K562 (cell line): ENCODE data around the gene RPL18A. TPM values are rescaled to one million over a fixed set of nuclear protein-coding genes. Genes with fewer than 3 reads are reported as not detected.
A peak's percentile ranks its signal among the peaks of the same experiment; 100 is the strongest.

Experiments
- BHLHE40 ChIP-seq: IDR thresholded peaks from 2 replicates; pipeline ENCODE4 v1.6.1; 2011; ENCODE audit warnings: low read length, improper control_type of control experiment
- CHCHD3 ChIP-seq: fragments of 250-450 bp; sonication (Bioruptor Pico); IDR thresholded peaks from 2 replicates; pipeline ENCODE4 v2.1.2; 2022; ENCODE audit warnings: mild to moderate bottlenecking
- CHD2 ChIP-seq: IDR thresholded peaks from 2 replicates; pipeline ENCODE4 v1.6.1; 2011; ENCODE audit warnings: low read depth, low read length
- E2F3 ChIP-seq: fragments of 250-450 bp; sonication (Bioruptor Pico); IDR thresholded peaks from 2 replicates; pipeline ENCODE4 v1.4.0; 2020; ENCODE audit warnings: mild to moderate bottlenecking
- ERF ChIP-seq: fragments of 450-650 bp; formaldehyde crosslinking; IDR thresholded peaks from 2 replicates; pipeline ENCODE4 v1.4.0; 2020; ENCODE audit warnings: mild to moderate bottlenecking, mixed read lengths
- ETV5 ChIP-seq: sonication (generic); formaldehyde crosslinking; IDR thresholded peaks from 2 replicates; pipeline ENCODE4 v1.4.0; 2020; ENCODE audit warnings: low read depth, mild to moderate bottlenecking, missing genetic modification reagents
- FOXJ3 ChIP-seq: sonication (generic); formaldehyde crosslinking; IDR thresholded peaks from 2 replicates; pipeline ENCODE4 v1.4.0; 2020; ENCODE audit warnings: mild to moderate bottlenecking, missing genetic modification reagents
- HNRNPLL ChIP-seq: fragments of 200-400 bp; formaldehyde crosslinking; IDR thresholded peaks from 2 replicates; pipeline ENCODE4 v1.6.1; 2017; ENCODE audit warnings: low read length, low read depth, mild to moderate bottlenecking; ENCODE audit not compliant: poor library complexity, severe bottlenecking
- L3MBTL2 ChIP-seq: fragments of 450-650 bp; IDR thresholded peaks from 2 replicates; pipeline ENCODE4 v1.6.1; 2016; ENCODE audit warnings: mild to moderate bottlenecking, moderate library complexity
- PCBP1 ChIP-seq: fragments of 200-400 bp; formaldehyde crosslinking; IDR thresholded peaks from 2 replicates; pipeline ENCODE4 v1.6.1; 2018; ENCODE audit warnings: mild to moderate bottlenecking, low read depth, low read length; ENCODE audit not compliant: poor library complexity, severe bottlenecking
- PHB ChIP-seq: fragments of 250-450 bp; sonication (Bioruptor Pico); IDR thresholded peaks from 2 replicates; pipeline ENCODE4 v1.5.0; 2021
- POLR2AphosphoS2 ChIP-seq: IDR thresholded peaks from 2 replicates; pipeline ENCODE4 v1.6.1; 2012; ENCODE audit warnings: low read length, improper control_type of control experiment
- PURB ChIP-seq: sonication (generic); formaldehyde crosslinking; IDR thresholded peaks from 2 replicates; pipeline ENCODE4 v1.9.0; 2021; ENCODE audit warnings: low read depth, mild to moderate bottlenecking, missing genetic modification reagents
- RBM17 ChIP-seq: fragments of 200-400 bp; formaldehyde crosslinking; IDR thresholded peaks from 2 replicates; pipeline ENCODE4 v1.6.1; 2017; ENCODE audit warnings: low read depth, mild to moderate bottlenecking, low read length, borderline replicate concordance
- SMAD1 ChIP-seq: fragments of 150-350 bp; IDR thresholded peaks from 2 replicates; pipeline ENCODE4 v1.6.1; 2014; ENCODE audit warnings: low read length, low read depth; ENCODE audit not compliant: partially characterized antibody
- SREBF1 ChIP-seq: fragments of 150-350 bp; IDR thresholded peaks from 2 replicates; pipeline ENCODE4 v1.6.1; 2014; ENCODE audit warnings: antibody characterized with exemption, low read depth, low read length, borderline replicate concordance
- SREBF2 ChIP-seq: sonication (generic); formaldehyde crosslinking; IDR thresholded peaks from 2 replicates; pipeline ENCODE4 v1.4.0; 2020; ENCODE audit warnings: mild to moderate bottlenecking, missing genetic modification reagents
- TAF7 ChIP-seq: fragments of 450-650 bp; IDR thresholded peaks from 2 replicates; pipeline ENCODE4 v1.6.1; 2016; ENCODE audit warnings: missing genetic modification characterization, missing compliant biosample characterization
- ZNF551 ChIP-seq: fragments of 250-450 bp; sonication (Bioruptor Pico); IDR thresholded peaks from 2 replicates; pipeline ENCODE4 v1.5.0; 2021; ENCODE audit warnings: mild to moderate bottlenecking, moderate library complexity
- ZNF584 ChIP-seq: fragments of 200-800 bp; sonication (Bioruptor generic); IDR thresholded peaks from 2 replicates; pipeline ENCODE4 v1.6.1; 2016; ENCODE audit warnings: low read depth, mild to moderate bottlenecking, missing genetic modification characterization, missing compliant biosample characterization
- polyA plus RNA-seq, 8 experiments: library from polyadenylated mRNA; depleted of rRNA in 4 of 8; stranded (reverse) in 5 of 8; unstranded in 3 of 8; fragments of >200 nt; fragmentation: Nextera tagmentation in 2 of 8; fragmentation: Illumina TruSeq in 1 of 8; extraction: Ambion mirVana in 2 of 8; extraction: Trizol in 1 of 8; gene quantifications; 2 replicates each; pipeline versions ENCODE4 v1.2.1 to v1.2.3, GENCODE V29; 2011 to 2014; ENCODE audit warnings: inconsistent platforms in 1 of 8, missing spikeins in 1 of 8
- total RNA-seq, 7 experiments: library from RNA; depleted of rRNA in 6 of 7; stranded (reverse); fragments of >200 nt in 6 of 7; fragmentation: Illumina TruSeq in 2 of 7; extraction: Trizol in 2 of 7; gene quantifications; 2 replicates each; pipeline versions ENCODE4 v1.2.1 to v1.2.3, GENCODE V29; 2011 to 2021; ENCODE audit warnings: low replicate concordance in 1 of 7
- TF ChIP-seq, protein P1 (sequence below): fragments of 450-650 bp; IDR thresholded peaks from 2 replicates; pipeline ENCODE4 v1.6.1; 2016; ENCODE audit warnings: borderline replicate concordance
- TF ChIP-seq, protein P2 (sequence below): sonication (generic); formaldehyde crosslinking; IDR thresholded peaks from 2 replicates; pipeline ENCODE4 v1.8.1; 2023; ENCODE audit warnings: mild to moderate bottlenecking, missing genetic modification reagents
- TF ChIP-seq, protein P3 (sequence below): sonication (generic); formaldehyde crosslinking; IDR thresholded peaks from 2 replicates; pipeline ENCODE4 v1.8.1; 2023; ENCODE audit warnings: mild to moderate bottlenecking, missing genetic modification reagents

Gene RPL18A
- total and polyA plus RNA-seq, 9 of the 15 experiments (the other 6 are each of a cell fraction or from before 2014, with no cell fraction given): 626 to 2,882 (median 1,895) TPM

DNA sequence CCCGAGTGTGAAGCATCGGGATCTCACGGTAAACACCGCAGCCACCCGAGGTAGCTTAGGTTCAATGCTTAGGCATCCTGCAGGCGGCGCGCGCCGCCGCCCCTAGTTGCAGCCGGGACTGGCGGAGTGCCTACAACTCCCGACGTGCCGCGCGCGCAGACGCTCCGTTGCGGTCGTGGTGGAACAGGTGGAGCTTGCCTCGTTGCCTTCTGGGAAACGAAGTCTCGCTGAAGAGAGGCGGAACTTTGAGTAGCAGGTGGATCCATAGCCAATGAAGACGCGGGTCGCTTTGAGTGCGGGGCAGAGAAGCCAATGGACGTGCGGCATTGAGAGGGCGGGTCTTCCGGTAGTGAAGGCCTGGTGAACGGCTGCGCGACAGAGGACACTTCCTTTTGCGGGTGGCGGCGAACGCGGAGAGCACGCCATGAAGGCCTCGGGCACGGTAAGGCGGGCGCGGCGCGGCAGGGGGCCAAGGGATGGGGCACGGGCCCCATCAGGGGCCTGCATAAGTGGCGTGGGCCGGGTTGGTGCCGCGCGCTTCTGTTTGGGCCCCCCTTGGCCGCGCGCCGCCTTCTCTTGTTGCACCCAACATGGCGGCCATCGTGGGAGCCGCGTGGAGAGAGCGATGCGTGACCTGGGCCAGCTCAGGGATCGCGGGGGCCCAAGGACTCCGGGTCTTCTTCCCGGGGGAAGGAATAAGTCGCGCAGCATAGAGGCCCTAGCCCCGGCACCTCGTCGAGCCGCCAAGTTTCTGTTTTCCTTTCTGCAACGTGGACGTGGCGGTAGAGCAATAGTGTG lies at the start of gene RPL18A (continued):
- TF ChIP-seq, protein P1, sequence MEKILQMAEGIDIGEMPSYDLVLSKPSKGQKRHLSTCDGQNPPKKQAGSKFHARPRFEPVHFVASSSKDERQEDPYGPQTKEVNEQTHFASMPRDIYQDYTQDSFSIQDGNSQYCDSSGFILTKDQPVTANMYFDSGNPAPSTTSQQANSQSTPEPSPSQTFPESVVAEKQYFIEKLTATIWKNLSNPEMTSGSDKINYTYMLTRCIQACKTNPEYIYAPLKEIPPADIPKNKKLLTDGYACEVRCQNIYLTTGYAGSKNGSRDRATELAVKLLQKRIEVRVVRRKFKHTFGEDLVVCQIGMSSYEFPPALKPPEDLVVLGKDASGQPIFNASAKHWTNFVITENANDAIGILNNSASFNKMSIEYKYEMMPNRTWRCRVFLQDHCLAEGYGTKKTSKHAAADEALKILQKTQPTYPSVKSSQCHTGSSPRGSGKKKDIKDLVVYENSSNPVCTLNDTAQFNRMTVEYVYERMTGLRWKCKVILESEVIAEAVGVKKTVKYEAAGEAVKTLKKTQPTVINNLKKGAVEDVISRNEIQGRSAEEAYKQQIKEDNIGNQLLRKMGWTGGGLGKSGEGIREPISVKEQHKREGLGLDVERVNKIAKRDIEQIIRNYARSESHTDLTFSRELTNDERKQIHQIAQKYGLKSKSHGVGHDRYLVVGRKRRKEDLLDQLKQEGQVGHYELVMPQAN: peak; percentile 95
- TF ChIP-seq FOXJ3 (CRISPR knock-in tag) (no peak), ETV5 (CRISPR knock-in tag) (peak; percentile 17; the same call in 1 of the 2 replicates), POLR2AphosphoS2 (no peak), SREBF1 (no peak), RBM17 (no peak), ZNF584 (CRISPR knock-in tag) (no peak), PCBP1 (peak; percentile 92), HNRNPLL (peak; percentile 75), BHLHE40 (peak; percentile 43; the same call in 1 of the 2 replicates), ERF (0 out of 2 replicates have a peak, but pooled peaks have one; percentile 30), CHCHD3 (CRISPR knock-in tag) (0 out of 2 replicates have a peak, but pooled peaks have one; percentile 8), E2F3 (CRISPR knock-in tag) (peak; percentile 85; the same call in 1 of the 2 replicates), PURB (no peak), SREBF2 (CRISPR knock-in tag) (no peak), ZNF551 (CRISPR knock-in tag) (no peak), CHD2 (peak; percentile 87), SMAD1 (peak; percentile 83), PHB (0 out of 2 replicates have a peak, but pooled peaks have one; percentile 44), TAF7 (tag) (peak; percentile 97), L3MBTL2 (peak; percentile 62)
- TF ChIP-seq, protein P2, sequence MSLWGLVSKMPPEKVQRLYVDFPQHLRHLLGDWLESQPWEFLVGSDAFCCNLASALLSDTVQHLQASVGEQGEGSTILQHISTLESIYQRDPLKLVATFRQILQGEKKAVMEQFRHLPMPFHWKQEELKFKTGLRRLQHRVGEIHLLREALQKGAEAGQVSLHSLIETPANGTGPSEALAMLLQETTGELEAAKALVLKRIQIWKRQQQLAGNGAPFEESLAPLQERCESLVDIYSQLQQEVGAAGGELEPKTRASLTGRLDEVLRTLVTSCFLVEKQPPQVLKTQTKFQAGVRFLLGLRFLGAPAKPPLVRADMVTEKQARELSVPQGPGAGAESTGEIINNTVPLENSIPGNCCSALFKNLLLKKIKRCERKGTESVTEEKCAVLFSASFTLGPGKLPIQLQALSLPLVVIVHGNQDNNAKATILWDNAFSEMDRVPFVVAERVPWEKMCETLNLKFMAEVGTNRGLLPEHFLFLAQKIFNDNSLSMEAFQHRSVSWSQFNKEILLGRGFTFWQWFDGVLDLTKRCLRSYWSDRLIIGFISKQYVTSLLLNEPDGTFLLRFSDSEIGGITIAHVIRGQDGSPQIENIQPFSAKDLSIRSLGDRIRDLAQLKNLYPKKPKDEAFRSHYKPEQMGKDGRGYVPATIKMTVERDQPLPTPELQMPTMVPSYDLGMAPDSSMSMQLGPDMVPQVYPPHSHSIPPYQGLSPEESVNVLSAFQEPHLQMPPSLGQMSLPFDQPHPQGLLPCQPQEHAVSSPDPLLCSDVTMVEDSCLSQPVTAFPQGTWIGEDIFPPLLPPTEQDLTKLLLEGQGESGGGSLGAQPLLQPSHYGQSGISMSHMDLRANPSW (CRISPR knock-in tag): 0 out of 2 replicates have a peak, but pooled peaks have one; percentile 62
- TF ChIP-seq, protein P3, sequence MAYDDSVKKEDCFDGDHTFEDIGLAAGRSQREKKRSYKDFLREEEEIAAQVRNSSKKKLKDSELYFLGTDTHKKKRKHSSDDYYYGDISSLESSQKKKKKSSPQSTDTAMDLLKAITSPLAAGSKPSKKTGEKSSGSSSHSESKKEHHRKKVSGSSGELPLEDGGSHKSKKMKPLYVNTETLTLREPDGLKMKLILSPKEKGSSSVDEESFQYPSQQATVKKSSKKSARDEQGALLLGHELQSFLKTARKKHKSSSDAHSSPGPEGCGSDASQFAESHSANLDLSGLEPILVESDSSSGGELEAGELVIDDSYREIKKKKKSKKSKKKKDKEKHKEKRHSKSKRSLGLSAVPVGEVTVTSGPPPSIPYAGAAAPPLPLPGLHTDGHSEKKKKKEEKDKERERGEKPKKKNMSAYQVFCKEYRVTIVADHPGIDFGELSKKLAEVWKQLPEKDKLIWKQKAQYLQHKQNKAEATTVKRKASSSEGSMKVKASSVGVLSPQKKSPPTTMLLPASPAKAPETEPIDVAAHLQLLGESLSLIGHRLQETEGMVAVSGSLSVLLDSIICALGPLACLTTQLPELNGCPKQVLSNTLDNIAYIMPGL (CRISPR knock-in tag): no peak; the same call in 1 of the 2 replicates
